HTERT RPE-1 (cell line): ENCODE measurements around the gene UBR1.
"Not testable (repeated sequence)": the region's sequence is repeated elsewhere in the genome, so short reads cannot be mapped to it uniquely, and the experiment has no call there.

ENCODE experiments used
- in situ Hi-C: fragments of 300-500 bp; cut with MboI; formaldehyde crosslinking; loops from 4 replicates; pipeline ENCODE4 v1.14.3; 2020; ENCODE audit warnings: low sequenced_read_pairs

The UBR1 gene

GRCh38 chr15:42919308-42919707 is 186.5 kb downstream of the UBR1 start:
- in situ Hi-C loops = no loop called here

- in situ Hi-C loops = no loop called here
Measured at GRCh38 chr15:42918047-42918446, 187.8 kb downstream of the UBR1 start.

- in situ Hi-C loops = no loop called here
Measured at GRCh38 chr15:42915654-42916315, 190.1 kb downstream of the UBR1 start.

GRCh38 chr15:42914728-42915497 is 190.9 kb downstream of the UBR1 start:
- in situ Hi-C loops = no loop called here

- in situ Hi-C loops = no loop called here
Measured at GRCh38 chr15:42911058-42911592, 194.7 kb downstream of the UBR1 start.

- in situ Hi-C loops = no loop called here
Measured at GRCh38 chr15:42908538-42908937, 197.3 kb downstream of the UBR1 start.

- in situ Hi-C loops = no loop called here
Measured at GRCh38 chr15:42903388-42904324, 202.2 kb downstream of the UBR1 start.

GRCh38 chr15:42893911-42894310 is 211.9 kb downstream of the UBR1 start:
- in situ Hi-C loops = not testable (repeated sequence)
